ENCODE data around the gene PPIL3.
A peak's percentile ranks its signal among the peaks of the same experiment; 100 is the strongest.
"Not testable (repeated sequence)": the region's sequence is repeated elsewhere in the genome, so short reads cannot be mapped to it uniquely, and the experiment has no call there.

The PPIL3 gene

GRCh38 chr2:200888704-200889625 lies at the start of gene PPIL3, which contains the start of gene NIF3L1:
PPIL3 (minus strand) TSS chr2:200889077; CDS start chr2:200887615, 1,462 bp downstream.
NIF3L1 (plus strand) TSS chr2:200889371; CDS start chr2:200891944, 2,573 bp downstream.
- DNase-seq (ENCODE audit: low spot score) = peak; percentile 96

GRCh38 chr2:200930947-200931626 lies 42.2 kb upstream of the PPIL3 start:
- DNase-seq (ENCODE audit: low spot score) = no peak

- DNase-seq (ENCODE audit: low spot score) = no peak
Measured at GRCh38 chr2:200929334-200930249, 40.7 kb upstream of the PPIL3 start.

- no peak for DNase-seq (ENCODE audit: low spot score)
Measured at GRCh38 chr2:200922439-200922838, 33.6 kb upstream of the PPIL3 start.

GRCh38 chr2:200913654-200914053 lies 24.8 kb upstream of the PPIL3 start:
- no peak for DNase-seq (ENCODE audit: low spot score)

GRCh38 chr2:200909958-200910357 lies 21.1 kb upstream of the PPIL3 start:
- DNase-seq (ENCODE audit: low spot score) = no peak

GRCh38 chr2:200905618-200906296 lies 16.9 kb upstream of the PPIL3 start:
- DNase-seq (ENCODE audit: low spot score) = peak; percentile 66

GRCh38 chr2:200901459-200902072 lies 12.7 kb upstream of the PPIL3 start:
- DNase-seq (ENCODE audit: low spot score) = peak; percentile 59

GRCh38 chr2:200899482-200899881 lies 10.6 kb upstream of the PPIL3 start:
- no peak for DNase-seq (ENCODE audit: low spot score)

- not testable (repeated sequence) for DNase-seq (ENCODE audit: low spot score)
Measured at GRCh38 chr2:200881715-200882249, 7.1 kb downstream of the PPIL3 start.

GRCh38 chr2:200878289-200878880 lies 10.5 kb downstream of the PPIL3 start:
- no peak for DNase-seq (ENCODE audit: low spot score)

- DNase-seq (ENCODE audit: low spot score) = no peak
Measured at GRCh38 chr2:200877443-200877842, 11.4 kb downstream of the PPIL3 start.

- no peak for DNase-seq (ENCODE audit: low spot score)
Measured at GRCh38 chr2:200873560-200873959, 15.3 kb downstream of the PPIL3 start.

- DNase-seq (ENCODE audit: low spot score) = no peak
Measured at GRCh38 chr2:200871151-200871550, 17.7 kb downstream of the PPIL3 start.

- no peak for DNase-seq (ENCODE audit: low spot score)
Measured at GRCh38 chr2:200869014-200869413, 19.9 kb downstream of the PPIL3 start.

- peak; percentile 95 for DNase-seq (ENCODE audit: low spot score)
Measured at GRCh38 chr2:200864176-200865034, 24.5 kb downstream of the PPIL3 start, which contains the start of gene CLK1. CLK1 (minus strand) TSS chr2:200864658; CDS start chr2:200861862, 2,796 bp downstream.

GRCh38 chr2:200863782-200864175 lies 25.1 kb downstream of the PPIL3 start:
- no peak for DNase-seq (ENCODE audit: low spot score)

- DNase-seq (ENCODE audit: low spot score) = no peak
Measured at GRCh38 chr2:200862532-200863000, 26.3 kb downstream of the PPIL3 start.

- DNase-seq (ENCODE audit: low spot score) = no peak
Measured at GRCh38 chr2:200861617-200862155, 27.2 kb downstream of the PPIL3 start.
